NK-92 treated with Interleukin-12 subunit alpha and Interleukin-12 subunit beta, amount 100 ng/mL, for 24 hours (cell line): Measurements from ENCODE around the gene CASP9.

Experiments used
- DNase-seq: peaks from one replicate; lab custom pipeline; 2025; lab: John Stamatoyannopoulos, UW

CASP9 gene

GRCh38 chr1:15445390-15446122 lies 78.5 kb downstream of the CASP9 start:
- no peak for DNase-seq

DNA sequence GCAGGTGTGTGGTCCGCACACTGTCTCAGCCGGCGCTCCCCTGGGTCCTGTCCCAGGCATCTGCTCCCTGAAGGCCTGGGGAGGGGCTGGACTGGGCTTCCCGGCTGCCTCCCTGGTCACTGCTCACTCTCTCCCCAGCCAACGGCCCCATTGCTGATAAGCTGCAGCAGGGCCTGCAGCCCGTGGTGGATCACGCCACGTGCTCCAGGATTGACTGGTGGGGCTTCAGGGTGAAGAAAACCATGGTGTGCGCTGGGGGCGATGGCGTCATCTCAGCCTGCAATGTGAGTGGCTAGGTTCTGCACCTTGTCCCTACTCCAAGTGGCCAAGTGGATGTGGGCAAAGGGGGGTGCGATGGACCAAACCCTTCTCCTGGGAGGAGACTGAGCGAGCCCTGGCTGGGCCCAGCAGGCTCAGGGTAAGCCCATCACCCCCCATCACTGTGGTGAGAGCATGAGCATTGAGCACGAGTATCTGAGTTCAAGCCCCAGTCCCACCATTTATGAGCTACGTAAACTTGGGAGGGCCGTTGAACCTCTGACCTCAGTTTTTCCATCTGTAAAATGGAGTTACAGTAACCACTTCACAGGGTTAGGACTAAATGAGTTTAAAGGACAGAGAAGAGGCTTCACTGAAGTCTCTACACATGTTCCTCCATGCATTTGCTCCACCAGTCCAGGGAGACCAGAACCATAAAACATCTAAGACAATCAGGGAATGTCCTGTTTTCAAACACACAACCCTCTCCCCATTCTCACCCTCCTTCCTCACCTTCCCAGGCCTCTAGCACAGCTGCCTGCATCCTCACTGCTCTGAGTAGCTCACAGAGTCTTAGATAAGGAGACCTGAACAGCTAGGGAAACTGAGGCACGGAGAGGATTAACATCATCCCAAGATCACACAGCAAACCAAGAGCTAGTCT lies 79.3 kb downstream of the CASP9 start:
- DNase-seq: no peak

DNA sequence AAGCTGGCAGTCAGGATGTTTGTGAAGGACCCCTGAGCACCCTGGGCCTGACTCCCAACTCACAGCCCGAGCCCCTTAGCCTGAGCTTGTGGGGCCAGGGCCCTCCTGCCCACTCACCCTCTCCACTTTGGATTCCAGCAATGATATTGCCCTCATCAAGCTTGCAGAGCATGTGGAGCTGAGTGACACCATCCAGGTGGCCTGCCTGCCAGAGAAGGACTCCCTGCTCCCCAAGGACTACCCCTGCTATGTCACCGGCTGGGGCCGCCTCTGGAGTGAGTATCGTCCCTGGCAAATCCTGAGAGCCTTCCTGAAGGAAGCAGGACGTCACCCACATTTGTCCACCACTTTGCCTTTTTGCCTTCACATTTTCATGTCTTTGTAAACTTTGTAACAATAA lies 80.7 kb downstream of the CASP9 start:
- no peak for DNase-seq

- no peak for DNase-seq
Observed at GRCh38 chr1:15442759-15443158, 81.3 kb downstream of the CASP9 start.

DNA sequence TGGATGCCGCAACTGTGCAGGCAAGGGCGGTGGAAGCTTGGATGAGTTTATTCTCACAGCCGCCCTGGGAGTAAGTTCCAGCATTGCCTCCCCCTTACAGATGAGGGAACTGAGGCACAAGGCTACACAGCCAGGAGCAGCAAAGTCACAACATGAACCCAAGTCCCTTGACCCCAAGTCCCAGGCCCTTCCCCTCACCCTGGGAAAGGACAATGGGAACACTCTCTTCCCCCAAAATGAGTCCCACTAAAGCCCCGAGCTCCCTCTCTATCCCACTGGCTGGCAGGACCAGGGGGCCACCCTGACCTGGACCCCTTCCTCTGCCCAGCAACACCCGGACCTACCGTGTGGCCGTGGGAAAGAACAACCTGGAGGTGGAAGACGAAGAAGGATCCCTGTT lies 81.9 kb downstream of the CASP9 start:
- no peak for DNase-seq
